SIG-M5 treated with dmso at 0.1 percent for 504 hours (cell line): ENCODE measurements around the gene DNAJA3.
"Not testable (repeated sequence)": the region's sequence is repeated elsewhere in the genome, so short reads cannot be mapped to it uniquely, and the experiment has no call there.

ENCODE experiments used
- DNase-seq: peaks from one replicate; lab custom pipeline; 2025; ENCODE audit not compliant: unreplicated experiment; lab: John Stamatoyannopoulos, UW

DNAJA3 gene

DNA sequence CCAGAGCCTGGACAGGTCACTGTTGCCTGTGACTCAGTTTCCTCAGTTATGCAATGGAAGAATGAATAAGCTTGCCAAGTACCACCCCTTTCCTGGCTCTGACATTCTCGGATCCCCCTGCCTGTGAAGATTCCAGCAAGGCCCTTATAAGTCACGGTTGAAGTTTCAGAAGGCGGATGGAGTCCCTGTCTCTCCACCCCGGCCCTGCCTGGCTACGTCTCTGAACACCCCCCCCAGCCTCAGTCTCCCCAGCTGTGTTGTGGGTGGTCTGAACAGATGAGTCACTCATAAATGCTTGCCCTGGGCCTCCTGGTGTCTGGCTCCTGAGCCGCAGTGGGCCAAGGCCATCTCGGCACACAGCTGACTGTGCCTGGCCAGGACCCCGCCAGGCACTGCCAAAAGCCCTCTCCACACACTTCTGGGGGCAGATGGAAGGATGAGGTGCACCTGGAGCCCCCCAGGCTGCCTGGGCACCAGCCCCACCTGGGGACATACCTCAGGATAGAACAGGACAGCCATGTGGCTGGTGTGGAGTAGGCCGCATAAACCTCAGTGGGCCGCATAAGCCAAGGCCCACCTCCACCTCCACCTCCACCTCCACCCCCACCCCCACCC lies 38.6 kb upstream of the DNAJA3 start:
- DNase-seq, result no peak

DNA sequence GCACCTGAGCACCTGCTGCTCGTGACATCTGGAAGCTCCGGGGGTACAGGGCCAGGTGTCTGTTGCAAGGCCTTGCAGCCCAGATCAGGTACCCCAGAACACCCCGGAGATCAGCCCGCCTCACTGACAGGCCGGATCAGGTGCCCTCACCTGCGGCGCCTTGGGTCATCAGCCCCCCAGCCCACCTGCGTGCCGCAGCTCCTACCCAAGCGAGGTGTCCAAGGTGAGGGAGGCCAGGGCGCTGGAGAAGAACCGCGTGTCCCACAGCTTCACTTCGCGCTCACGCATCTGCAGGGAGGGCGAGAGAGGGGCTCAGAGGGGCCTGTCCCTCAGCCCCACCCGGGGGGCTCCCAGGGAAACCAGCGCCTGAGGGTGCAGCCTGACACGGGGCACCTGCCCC lies 37.9 kb upstream of the DNAJA3 start:
- DNase-seq, result no peak

DNA sequence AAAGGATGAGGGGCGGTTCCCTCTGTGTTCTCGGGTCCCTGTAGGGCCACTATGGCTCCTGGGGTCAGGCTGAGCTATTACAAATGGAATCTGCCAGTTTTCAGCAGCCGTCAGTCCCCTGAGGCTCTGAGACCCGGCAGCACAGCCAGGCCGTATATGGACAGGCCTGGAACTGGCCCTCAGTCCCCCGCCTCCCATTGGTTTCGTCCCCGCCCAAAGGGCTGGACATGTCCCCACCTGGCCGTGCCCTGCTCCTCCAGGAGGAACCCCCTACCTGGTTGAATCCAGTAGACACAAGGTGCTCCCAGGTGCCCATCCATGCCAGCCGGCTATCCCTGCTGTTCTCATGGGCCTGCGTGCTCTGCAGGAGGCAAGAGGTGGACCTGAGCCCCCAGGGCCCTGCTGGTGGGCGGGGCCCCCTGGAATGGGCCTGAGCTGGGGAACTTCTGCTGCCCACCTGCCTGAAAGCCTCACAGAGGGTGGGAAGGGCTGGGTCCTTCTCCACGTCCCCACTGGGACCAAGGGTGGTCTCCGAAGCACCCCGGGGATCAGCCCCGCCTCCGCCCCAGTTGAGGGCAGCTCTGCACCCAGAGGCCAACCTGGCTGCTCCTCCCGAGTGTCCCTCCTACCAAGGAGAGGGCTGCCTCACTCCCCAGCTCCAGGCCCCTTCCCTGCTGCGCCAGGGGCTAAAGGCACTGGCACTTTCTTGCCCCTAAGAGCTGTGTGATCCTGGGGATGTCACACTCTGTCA lies 37.2 kb upstream of the DNAJA3 start:
- no peak for DNase-seq

DNA sequence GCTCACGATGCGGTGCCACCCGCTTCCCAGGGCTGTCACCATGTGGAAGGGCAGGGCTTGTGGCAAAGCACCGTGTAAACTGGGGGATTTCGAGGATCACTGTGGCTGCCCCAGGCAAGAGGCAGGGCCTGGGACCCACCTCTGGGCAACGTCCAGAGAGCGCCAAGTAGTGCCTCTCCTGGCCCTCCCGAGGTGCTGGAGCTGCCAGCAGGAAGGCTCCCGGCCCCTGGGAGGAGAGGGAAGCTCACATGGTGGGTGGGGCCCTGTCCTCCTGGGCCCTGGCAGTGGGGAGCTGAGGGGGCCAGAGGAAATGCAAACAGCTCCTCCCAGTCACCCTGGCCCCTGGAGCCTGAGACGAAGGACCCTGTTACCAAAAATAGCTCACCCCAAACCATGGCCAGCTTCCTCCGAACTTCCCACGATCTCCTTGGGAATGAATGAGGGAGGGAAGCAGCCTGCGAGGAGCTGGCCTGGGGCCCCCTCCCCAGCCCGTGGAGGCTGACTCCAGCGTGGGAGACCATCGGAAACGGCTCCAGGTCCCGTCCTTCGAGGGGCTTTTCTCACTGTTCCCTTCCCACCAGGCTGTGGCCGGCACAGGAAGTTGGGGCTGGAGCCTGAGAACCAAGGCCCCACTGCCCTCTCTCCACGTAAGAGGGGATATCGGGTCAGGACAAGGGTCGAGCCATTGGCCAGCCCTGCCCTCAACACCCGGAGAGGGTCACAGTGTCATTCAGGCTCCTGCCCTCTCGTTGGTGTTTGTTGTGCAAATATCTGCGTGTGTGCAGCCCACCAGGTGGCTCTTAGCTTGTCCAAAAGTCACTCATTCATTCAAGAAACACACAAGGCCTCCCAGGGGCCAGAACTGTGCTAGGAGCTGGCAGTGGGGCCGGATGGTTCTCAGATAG lies 36.4 kb upstream of the DNAJA3 start:
- DNase-seq, result no peak

DNA sequence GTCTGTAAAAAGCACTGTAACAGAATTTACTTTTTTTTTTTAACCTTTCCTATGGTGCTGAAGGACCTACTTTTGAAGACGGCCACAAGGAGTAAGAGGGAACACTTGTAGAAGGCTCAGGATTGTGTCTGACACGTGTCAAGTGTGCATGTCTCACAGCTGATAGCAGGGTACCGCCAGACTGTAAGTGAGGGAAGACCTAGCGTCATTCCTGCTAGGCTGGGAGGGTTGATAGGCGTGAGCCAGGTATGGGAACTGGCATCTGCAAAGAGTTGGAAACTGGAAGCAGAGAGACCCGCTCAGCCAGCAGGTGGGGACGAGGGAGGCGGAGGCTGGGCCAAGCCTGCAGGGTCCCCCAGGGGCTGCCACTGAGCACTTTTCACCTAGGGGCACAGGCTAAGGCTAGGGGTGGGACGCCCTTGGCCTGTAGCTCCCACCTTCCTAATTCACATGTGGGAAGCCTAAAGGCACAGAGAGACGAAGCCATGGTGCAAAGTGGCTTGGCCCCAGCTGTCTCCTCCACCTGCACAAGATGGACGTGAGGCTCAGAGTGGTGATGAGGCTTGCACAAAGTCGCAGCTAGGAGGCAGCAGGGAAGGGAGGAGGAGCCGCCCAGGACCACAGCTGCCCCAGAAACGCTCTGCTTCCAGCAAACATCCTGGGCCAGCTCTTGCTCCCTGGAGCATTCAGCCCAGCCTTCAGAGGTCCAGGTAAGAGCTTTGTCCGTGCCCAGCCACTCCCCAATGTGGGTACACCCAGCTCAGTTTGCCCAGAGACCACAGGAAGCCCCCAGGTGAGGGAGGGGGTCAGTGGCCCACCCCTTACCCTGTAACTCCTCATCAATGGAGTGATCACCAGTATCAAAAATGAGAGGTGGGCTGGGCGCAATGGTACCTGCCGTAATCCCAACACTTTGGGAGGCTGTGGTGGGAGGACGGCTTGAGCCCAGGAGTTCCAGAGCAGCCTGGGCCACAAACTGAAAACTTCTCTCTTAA lies 35.1 kb upstream of the DNAJA3 start:
- no peak for DNase-seq

DNA sequence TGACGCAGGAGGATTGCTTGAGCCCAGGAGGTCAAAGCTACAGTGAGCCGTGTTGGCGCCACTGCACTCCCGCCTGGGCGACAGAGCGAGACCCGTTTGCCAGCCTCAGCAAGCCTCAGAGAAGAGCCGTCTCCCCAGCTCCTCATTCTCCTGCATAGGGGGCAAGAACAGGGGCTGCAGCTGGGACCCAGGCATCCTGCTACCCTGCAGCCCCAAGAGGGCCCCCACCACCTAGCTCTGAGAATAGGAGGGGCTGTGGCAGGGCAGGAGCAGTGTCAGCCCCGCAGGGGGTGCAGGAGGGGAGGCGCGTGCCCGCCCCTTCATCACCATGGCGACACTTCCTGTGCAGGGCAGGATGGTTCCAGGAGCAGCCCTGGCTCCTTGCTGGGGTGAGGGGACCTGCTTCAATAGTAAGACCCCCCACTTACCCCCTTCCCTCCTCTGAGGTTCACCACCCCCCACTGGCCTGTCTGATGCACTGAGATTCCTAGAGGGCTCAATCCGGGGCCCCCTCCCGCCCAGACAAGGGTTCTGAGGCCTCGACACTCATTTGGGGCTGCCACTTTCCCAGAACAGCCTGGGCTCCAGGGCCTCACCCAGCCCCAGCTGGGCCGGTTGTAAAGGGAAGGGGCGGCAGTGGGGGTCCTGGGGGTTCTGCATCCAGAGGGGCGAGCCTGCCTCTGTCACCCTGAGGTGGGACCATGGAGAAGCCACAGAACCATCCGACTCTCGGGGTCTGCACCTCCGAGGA lies 33.9 kb upstream of the DNAJA3 start:
- no peak for DNase-seq

DNA sequence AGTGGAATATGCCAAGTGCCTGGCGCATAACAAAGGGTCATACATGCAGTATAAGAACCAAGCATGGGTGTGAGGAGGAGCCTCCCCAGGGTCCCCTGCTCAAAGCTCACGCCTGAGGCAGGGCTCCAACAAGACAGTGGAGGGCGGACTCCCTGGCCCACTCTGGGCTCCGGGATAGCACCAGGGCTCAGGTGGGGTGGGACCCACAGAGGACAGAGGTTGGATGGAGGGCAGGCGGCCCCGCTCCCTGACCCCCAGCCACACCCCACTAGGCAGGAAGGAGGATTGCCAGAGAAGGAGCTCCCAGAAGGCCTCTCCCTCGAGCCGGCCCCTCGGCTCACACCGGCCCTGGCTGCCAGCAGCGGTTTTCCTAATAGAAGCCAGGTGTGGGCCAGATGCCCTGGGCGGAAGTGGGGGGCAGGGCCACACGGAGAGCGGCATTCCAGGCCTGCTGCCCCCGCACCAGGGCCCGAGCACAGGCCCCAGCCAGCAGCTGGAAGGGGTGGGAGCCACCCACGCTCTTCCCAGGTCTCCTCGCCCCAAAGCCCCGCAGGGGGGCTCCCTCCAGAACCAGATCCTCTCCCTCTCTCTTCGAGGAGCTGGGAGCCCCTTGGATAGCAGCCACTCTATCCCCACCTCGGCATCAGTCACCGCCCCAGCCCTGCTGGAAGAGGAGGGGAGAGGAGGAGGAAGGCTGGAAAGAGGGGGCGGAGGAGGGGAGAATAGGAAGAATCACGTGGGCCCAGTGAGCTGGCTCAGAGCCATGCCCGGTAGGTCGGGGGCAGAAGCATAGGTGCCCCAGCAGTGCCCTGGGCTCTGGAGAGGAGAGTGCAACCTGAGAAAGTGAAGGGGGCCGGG lies 33.1 kb upstream of the DNAJA3 start:
- no peak for DNase-seq

DNA sequence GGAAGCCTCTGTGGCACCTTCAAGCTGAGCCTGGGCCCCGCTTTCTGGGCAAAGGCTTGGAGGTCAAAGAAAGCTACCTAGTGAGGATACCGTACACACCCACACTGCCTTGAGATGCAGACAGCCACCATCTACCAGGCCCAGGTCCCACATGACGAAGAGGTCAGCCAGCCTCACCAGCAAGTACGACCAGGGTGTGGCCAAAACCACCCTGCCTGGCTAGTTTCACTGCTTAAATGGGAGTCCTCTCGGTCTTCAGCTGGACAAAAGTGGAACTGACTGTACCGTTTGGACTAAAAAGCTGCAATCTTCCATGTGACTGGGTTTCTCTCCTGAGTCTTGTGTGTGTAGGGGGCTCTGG lies 32.4 kb upstream of the DNAJA3 start:
- no peak for DNase-seq

DNA sequence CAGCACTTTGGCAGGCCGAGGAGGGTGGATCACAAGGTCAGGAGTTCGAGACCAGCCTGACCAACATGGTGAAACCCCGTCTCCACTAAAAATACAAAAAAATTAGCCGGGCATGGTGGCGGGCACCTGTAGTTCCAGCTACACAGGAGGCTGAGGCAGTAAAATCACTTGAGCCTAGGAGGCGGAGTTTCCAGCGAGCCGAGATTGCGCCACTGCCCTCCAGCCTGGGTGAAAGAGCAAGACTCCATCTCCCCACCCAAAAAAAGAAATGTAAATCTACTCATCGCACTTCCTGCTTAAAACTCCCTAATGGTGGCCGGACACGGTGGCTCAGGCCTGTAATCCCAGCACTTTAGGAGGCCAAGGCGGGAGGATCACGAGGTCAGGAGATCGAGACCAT lies 31.8 kb upstream of the DNAJA3 start:
- not testable (repeated sequence) for DNase-seq

DNA sequence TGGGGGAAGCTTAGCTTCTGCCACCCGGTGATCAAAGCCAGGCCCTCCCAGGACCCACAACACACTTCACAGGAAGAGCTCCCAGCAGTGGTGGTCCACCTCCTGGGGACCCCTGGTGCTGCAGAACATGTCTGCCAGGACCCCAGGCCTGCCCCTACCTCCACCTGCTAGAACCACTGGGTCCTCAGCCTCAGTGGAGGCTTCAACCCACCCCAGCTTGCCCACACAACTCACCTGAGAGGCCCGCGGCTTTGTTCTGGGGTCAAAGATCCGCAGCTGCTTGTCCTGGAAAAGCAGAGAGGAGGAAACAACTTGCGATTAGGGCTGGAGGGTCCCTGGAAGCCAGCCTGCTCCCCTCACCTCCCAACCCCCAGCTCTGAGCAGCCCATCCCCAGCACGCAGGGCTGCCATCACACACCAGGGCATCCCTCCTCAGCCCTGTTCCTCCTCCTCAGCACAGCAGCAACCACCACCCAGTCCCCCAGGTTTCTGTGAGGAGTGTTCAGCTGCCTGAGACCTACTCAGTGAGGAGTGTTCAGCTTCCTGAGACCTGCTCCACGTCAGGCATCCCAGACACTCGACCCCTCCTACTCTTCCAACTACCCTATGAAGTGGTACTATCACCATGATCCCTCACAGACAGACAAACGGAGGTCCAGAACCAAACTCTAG lies 30.5 kb upstream of the DNAJA3 start:
- DNase-seq, result no peak

DNA sequence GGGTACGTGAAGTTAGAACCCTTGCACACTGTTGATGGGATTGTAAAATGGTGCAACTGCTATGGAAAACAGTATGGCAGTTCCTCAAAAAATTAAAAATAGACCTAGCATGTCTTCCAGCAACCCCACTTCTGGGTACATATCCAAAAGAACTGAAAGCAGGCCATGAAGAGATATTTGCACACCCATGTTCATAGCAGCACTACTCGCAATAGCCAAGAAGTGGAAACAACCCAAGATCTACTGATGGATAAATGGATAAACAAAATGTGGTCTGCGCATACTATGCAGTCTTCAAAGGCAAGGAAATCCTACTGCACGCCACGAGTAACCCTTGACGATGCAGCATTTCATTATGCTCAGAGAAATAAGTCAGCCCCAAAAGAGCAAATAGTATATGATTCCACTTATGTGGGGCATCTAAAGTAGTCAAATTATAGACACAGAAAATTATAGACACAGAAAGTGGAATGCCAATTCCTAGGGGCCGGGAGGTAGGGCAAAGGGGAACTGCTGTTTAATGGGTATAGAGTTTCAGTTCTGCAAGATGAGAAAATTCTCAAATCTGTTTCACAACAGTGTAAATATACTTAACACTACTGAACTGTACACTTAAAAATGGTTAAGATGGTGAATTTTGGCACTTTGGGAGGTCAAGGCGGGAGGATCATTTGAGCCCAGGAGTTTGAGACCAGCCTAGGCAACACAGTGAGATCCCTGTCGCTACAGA lies 26.5 kb upstream of the DNAJA3 start:
- peak; percentile 43 for DNase-seq

DNA sequence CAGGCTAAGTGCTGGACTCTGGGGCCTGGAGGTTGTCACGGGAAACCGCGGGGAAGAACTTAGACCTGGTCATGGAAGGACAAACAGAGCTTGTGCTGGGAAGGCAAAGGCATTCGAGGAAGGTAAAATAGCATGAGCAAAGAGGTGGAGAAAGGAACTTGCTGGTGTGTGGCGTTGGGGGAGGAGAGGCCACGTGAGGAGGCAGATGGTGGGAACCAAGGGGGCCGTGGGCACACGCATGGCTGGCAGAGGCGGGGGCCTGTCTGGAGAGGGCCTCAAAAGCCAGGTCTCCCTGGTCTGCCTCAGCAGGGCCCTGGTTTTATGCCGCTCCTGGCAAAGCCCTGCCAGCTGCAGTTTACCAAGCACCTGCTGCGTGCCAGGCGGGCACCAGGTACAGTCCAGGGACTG lies 24.6 kb upstream of the DNAJA3 start:
- no peak for DNase-seq

DNA sequence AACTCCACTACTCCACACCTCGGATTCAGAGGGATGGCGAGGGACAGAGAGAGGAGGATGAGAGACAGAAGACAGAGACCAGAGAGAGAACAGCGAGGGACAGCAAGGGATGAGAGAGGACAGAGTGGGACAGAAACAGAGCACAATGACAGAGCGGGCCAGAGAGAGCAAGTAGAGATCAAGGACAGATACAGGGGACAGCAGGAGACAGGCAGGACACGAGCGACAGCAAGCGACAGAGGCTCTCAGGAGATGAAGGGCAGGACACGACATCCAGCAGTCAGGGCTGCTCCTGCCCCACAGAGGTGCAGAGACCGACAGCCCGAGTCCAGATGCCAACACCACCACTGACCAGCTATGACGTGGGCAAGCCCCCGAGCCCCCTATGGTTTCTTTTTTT lies 24.2 kb upstream of the DNAJA3 start:
- no peak for DNase-seq

DNA sequence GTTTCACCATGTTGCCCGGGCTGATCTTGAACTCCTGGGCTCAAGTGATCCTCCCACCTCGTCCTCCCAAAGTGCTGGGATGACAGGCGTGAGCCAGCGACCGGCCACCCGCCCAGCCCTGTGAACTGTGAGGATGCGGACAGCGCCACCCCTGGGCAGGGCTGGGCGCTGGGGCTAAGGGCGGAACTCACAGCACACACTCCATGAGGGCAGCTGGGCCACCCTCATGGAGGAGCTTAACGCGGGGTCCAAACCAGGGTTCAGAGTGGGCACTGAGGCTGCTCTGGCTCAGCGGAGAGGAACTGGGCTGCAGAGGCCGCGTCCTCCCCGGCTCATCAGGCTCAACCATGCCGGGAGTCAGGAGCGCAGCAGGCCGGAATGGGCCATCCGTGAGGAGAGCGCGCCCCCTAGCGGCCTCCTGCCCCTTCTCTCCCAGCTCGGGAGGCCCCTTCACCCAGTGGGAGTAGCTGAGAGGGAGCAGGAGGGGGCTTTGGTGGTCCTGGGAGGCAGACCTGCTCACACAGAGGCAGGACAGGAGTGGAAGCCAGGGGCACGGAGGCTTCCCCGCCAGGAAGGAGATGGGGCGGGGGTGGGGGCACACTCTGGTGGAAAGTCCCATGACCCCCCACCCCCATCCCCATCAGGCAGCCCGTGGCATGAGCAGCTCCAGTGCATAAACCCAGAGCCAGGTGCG lies 23.1 kb upstream of the DNAJA3 start:
- peak; percentile 35 for DNase-seq

DNA sequence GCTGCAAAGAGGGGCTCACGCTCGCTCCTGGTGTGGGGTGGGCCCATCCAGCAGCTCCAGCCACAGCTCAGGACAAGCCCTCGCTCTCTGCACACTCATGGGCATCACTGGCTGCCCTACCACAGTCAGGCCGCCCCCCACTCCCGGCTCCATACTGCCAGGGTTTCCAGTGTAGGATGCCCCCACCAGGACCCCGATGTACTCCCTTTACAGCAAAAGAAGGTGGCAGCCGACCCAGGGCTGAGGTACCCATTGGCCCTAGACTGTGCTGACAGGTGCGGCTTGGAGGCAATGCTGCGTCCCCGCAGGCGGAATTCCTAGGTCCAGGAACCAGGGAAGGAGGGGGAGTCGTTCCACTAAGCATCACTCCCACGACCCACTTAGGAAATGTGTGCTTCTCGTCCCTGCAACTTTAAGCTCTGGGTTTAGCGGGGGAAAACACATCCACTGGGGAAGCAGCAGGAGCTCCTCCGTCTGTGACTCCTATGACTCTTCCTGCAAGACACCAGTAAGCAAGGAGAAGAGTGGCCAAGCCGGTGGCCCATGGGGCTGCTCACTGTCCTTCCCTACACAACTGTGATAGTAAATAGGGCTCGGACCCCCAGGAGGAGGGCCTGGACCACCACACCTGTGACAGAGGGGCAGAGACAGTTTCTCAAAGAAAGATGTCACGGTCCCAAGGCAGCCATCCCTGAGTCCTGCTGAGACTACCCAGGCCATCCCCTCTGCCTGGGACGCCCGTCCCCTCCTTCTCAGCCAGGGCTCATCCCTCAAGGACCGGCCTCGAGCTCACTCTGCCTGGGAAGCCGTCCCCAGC lies 22.3 kb upstream of the DNAJA3 start:
- no peak for DNase-seq

DNA sequence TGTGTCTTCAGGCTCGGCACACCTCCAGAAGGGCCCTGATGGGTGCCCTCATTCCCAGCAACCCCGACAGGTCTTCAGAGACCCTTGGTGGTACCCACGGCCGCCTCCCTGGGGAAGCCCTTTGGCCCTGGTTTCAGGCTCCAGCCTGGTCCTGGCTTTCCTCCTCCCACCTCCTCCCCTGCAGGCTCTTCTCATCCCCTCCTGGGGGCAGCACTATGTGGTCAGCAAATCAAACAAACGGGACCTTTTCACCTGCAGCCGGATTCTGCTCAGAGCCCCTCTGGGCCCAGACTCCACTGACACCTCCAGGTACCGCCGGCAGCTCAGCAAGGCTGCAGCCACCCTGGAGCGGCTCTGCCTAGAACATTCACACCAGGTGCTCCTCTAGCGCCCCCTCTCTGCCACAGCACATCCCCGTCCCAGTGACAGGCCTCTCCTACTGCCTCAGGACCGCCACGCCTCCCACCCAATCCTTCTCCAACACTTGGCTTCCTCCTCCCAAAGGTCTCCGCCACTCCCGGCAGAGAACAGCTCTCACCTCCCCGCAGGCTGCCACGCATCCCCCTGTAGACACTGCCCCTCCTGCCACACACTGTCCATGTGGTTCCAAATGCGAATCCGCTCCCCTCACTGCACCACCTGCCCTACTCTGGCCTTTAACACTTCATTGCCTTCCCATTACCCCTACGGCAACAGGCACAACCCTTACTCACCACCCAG lies 21.3 kb upstream of the DNAJA3 start:
- peak; percentile 16 for DNase-seq
